ENCODE results near the gene SARM1.

DNA sequence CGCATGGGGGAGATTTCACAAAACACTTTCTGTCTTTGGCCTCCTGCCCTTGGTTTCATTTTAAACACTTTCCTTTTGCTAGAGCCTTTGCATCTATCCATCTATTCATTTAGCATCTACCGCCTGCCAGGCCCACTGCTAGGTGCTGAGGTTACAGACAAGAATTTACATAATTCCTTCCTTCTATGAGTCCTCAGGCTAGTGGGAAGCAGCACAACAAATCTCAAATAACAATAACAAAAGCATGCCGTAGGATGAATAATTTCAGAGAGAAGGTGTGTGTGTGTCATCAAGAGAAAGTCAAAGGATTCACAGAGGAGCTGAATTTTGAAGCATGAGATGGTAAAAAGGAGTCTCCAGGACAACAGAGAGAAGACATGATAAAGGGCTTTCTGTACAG, 40.6 kb downstream of the SARM1 start:
- TF ChIP-seq, protein P1, sequence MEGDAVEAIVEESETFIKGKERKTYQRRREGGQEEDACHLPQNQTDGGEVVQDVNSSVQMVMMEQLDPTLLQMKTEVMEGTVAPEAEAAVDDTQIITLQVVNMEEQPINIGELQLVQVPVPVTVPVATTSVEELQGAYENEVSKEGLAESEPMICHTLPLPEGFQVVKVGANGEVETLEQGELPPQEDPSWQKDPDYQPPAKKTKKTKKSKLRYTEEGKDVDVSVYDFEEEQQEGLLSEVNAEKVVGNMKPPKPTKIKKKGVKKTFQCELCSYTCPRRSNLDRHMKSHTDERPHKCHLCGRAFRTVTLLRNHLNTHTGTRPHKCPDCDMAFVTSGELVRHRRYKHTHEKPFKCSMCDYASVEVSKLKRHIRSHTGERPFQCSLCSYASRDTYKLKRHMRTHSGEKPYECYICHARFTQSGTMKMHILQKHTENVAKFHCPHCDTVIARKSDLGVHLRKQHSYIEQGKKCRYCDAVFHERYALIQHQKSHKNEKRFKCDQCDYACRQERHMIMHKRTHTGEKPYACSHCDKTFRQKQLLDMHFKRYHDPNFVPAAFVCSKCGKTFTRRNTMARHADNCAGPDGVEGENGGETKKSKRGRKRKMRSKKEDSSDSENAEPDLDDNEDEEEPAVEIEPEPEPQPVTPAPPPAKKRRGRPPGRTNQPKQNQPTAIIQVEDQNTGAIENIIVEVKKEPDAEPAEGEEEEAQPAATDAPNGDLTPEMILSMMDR (conservative IDR thresholded peaks at IDR 0.05 in 1 of 2, IDR thresholded peaks at IDR 0.05 in 1 of 2; ENCODE audit: extremely low read depth in 1 of 2, insufficient read depth in 1 of 2, low read depth in 1 of 2, low read length in 2 of 2), result no peak
- TF ChIP-seq EZH2 (IDR thresholded peaks at IDR 0.05; ENCODE audit: borderline replicate concordance, low read length), result no peak

Data from mammary epithelial cell (primary cell).